GM19035 (cell line): ENCODE results near the gene ABL1.
"Not testable (repeated sequence)": the region's sequence is repeated elsewhere in the genome, so short reads cannot be mapped to it uniquely, and the experiment has no call there.

ENCODE experiments used
- ATAC-seq: cut with Tn5 transposase; IDR thresholded peaks from one replicate; pipeline ENCODE4 v1.9.1; 2021; ENCODE audit not compliant: unreplicated experiment

Gene ABL1

GRCh38 chr9:130847306-130848217, 12.5 kb downstream of the ABL1 start:
- no peak for ATAC-seq

DNA sequence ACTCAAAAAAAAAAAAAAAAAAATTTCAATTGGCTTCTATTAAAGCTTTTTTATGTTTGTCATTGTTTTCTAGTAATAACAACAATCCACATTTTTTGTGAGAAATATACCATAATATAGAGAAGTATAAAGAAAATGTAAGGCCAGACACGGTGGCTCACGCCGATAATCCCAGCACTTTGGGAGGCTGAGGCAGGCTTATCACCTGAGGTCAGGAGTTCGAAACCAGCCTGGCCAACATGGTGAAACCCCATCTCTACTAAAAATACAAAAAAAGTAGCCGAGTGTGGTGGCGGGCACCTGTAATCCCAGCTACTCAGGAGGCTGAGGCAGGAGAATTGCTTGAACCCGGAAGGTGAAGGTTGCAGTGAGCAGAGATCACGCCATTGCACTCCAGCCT, 13.5 kb downstream of the ABL1 start:
- not testable (repeated sequence) for ATAC-seq

DNA sequence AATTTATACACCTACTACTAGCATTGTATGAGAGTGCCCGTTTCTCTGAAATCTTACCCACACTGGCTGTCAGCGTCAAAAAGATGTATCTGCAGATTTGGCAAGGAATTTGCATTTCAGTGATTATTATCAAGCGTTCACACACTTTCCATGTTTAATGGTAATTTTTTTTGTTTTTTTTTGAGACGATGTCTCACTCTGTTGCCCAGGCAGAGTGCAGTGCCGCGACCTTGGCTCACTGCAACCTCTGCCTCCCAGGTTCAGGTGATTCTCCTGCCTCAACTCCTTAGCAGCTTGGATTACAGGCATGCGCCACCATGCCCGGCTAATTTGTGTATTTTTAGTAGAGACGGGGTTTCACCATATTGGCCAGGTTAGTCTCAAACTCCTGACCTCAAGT, 14.3 kb downstream of the ABL1 start:
- no peak for ATAC-seq

DNA sequence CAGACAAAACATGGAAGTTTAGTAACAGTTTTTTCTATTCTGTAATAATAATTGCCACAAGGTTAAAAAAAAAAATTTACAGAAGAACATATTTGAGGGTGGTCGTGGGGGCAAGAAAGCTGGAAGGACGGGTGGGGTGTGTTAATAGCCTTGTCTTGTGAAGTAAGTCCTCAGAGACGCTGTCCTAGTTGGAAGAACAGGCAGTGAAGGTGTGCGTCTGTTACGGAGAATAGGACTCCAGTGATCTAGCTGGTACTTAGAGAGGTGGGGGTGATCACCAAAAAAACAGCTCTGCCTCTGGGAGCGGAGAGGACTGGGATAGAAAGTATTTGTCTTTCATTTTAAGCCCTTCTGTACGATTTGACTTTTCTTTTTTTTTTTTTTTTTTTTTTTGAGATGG, 17.7 kb downstream of the ABL1 start:
- ATAC-seq: no peak

DNA sequence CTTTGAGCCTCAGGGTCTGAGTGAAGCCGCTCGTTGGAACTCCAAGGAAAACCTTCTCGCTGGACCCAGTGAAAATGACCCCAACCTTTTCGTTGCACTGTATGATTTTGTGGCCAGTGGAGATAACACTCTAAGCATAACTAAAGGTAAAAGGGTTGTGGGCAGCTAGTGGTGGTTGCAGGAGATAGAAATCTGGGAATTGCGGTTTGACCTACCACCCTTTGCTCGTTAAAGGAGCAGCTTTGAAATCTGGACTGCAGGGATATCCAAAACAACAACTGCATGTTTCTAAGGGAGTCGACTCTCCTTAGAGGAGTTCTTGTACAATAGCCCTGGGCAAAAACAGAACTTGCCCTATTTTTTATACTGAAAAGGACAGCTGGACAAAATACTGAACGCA, 19.0 kb downstream of the ABL1 start:
- no peak for ATAC-seq

- ATAC-seq: no peak
Observed at GRCh38 chr9:130854835-130855234, 19.8 kb downstream of the ABL1 start.

DNA sequence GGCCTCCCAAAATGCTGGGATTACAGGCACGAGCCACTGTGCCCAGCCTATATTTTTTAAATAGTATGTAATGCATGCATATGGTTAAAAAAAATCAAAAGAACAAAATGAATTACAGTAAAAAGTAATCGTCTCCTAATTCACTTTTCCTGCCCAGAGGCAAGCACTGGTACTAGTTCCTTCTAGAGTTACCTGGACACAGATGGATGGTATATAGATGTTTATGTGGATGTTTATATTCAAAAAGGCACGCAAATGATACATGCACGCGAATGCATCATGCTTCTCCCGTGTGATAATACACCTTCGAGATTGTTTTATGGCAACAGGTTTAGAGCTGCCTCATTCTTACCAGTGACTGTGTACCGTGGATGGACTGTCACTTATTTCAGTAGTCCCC, 21.4 kb downstream of the ABL1 start:
- ATAC-seq: no peak

DNA sequence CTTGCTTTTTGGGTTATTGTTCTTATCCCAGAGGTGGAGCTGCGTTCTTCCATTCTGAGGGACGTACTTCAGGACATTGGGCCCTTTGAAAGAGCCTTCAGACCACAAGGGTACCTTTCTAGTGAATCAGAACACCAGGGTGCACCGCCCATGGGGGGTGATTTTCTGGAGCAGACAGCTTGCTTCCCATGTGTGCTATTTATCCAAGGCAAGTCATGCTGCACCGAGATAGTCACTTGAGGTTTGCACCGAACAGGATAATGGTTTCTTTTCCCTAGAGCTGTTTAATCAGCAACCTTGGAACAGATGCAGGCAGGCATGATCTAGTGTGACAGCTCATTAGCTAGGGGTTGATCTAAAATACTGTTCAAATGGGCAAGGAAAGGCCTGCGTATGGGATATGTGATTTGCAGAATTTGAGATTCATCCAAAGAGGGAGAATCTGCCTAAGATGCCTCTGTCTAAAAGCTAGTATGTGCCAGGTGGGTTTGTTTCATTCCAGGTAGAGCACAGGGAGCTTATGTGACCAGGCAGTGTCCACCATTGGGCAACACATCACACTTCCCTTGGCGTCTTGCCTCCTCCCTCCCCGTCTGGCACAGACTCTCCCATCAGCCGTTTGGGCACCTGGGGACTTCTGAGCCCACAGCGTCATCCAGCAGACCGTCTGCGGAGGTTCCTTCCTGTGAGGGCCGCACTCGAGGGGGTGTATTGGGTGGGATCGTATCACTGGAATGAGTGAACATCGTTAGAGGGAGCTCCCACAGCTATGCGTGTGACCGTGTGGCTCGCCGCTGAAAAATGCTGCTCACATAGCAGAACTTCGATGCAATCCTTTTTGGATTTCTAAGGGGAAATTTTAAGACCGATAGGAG, 23.0 kb downstream of the ABL1 start:
- no peak for ATAC-seq

- no peak for ATAC-seq
Observed at GRCh38 chr9:130858739-130859705, 24.0 kb downstream of the ABL1 start.

DNA sequence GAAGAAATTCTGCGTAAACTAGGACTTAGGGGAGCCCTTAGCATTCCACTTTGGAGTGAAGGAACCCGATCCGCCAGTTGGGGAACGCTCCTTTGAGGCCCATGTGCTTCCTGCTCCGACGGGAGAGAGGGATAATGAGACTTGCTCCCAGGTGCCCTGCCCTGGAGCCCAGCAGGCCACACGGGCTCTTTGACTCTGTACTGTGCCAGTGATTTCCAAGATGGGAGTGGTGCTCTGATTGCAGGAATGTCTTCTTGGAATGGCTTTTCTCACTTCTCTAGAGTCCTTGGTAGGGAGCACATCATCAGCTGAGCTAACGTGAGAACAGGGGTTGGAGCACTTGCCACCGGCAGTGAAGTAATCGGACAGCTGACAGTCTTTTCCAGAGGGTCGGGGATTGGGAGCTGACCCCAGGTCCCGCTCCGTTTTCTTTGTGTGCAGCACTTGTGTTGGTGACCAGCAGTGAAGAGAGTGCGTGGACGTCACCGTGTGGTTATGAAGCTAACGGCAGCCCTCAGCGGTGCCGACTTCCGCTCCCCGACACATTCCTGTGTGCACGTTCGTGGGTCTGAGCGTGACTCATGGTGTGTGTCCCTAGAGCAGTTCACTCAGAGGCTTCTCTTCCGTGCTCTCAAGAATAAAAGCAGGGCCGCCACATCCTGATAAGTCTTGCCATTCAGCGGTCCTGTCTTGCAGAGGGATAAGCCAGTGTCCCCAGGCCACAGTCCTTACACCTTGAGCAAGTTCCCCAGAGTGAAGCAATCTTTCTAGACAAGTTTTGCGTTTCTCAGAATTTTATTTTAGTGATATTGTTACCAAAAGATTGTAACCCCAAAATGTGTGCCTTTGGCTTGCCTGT, 25.6 kb downstream of the ABL1 start:
- ATAC-seq: no peak

DNA sequence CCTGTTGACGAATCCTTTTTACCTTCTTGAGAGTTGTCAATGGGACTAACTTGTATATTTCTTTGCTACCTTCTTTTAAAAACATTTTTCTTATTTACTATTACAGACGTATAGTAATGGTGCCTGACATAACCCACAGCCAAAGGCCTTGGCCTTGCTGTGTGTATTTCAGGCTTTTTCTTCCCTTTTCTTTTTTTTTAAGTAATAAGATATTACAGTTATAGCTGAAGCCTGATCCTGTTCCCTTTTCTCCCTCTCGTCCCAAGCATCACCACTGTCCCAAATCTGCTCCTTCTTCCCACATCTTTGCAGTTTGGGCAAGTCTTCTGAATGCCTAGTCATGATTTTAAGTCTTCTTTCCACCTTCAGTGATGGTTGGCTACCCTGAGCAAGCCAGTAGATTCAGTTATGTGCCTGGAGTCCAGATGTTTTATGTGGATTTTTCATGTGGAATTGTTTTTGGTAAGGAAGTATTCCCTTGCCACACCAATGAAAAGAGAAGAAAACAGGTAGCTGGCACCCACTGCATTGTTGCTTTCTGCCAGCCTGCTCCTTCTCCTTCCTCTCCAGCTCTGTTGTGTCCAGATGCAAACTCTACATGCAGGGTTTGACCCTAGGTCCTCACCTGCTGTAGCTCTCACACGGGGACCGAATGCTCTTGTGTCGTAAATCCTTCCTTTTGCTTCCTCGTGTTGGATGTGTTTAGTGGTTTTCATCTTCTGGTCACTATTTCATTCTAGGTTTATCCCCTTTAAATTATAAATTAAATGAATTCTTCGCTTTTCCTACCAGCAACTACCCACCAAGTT, 26.5 kb downstream of the ABL1 start:
- no peak for ATAC-seq

DNA sequence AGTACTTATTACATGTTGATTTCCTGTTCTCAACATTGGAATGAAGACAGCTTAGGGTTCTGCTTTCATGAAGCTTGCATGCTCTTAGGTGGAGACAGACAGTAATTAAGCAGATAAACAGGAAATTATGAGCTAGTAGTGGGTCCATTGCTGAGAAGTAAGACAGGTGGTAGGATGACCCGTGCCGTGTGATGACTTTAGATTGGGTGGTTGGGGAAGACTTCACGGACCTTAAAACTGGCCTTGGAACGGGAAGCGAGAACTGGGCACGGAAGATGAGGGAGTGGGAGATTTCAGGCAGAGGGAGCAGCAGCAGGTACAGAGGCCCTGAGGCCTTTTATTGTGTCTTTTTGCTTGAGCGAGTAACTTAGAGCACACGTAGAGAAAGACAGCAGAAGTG, 27.2 kb downstream of the ABL1 start:
- ATAC-seq: no peak

DNA sequence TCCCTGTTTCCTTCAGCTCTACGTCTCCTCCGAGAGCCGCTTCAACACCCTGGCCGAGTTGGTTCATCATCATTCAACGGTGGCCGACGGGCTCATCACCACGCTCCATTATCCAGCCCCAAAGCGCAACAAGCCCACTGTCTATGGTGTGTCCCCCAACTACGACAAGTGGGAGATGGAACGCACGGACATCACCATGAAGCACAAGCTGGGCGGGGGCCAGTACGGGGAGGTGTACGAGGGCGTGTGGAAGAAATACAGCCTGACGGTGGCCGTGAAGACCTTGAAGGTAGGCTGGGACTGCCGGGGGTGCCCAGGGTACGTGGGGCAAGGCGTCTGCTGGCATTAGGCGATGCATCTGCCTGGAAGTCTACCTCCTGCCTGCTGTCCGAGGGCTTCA, 27.7 kb downstream of the ABL1 start:
- ATAC-seq: no peak

GRCh38 chr9:130864541-130864940, 29.5 kb downstream of the ABL1 start:
- ATAC-seq: no peak

GRCh38 chr9:130865921-130866320, 30.9 kb downstream of the ABL1 start:
- no peak for ATAC-seq

- ATAC-seq: no peak
Observed at GRCh38 chr9:130866474-130866965, 31.5 kb downstream of the ABL1 start.

- ATAC-seq: no peak
Observed at GRCh38 chr9:130867556-130867955, 32.5 kb downstream of the ABL1 start.

GRCh38 chr9:130868230-130868629, 33.2 kb downstream of the ABL1 start:
- ATAC-seq: no peak

GRCh38 chr9:130869250-130869649, 34.2 kb downstream of the ABL1 start:
- ATAC-seq: no peak
